PFSK-1 (cell line): ENCODE measurements around the gene SRPRA.

Experiments
- POLR2AphosphoS5 ChIP-seq: IDR thresholded peaks from 2 replicates; pipeline ENCODE4 v1.6.1; 2012; ENCODE audit warnings: low read depth, mild to moderate bottlenecking, control low read depth, low read length, moderate library complexity
- SIN3A ChIP-seq: IDR thresholded peaks from 2 replicates; pipeline ENCODE4 v1.6.1; 2012; ENCODE audit warnings: mild to moderate bottlenecking, low read length, moderate library complexity, borderline replicate concordance; ENCODE audit not compliant: insufficient read depth
- TAF1 ChIP-seq: IDR thresholded peaks from 2 replicates; pipeline ENCODE4 v1.6.1; 2012; ENCODE audit warnings: low read length, control low read depth, borderline replicate concordance; ENCODE audit not compliant: insufficient read depth
- TF ChIP-seq, protein P1 (sequence below), 2 experiments: IDR thresholded peaks; 2 replicates each; pipeline versions ENCODE4 v1.6.1 to v1.8.0; 2011 to 2012; ENCODE audit warnings: low read depth in 2 of 2, low read length in 2 of 2, control low read depth in 1 of 2, inconsistent platforms in 1 of 2, mild to moderate bottlenecking in 1 of 2, moderate library complexity in 1 of 2; ENCODE audit not compliant: insufficient read depth in 1 of 2

DNA sequence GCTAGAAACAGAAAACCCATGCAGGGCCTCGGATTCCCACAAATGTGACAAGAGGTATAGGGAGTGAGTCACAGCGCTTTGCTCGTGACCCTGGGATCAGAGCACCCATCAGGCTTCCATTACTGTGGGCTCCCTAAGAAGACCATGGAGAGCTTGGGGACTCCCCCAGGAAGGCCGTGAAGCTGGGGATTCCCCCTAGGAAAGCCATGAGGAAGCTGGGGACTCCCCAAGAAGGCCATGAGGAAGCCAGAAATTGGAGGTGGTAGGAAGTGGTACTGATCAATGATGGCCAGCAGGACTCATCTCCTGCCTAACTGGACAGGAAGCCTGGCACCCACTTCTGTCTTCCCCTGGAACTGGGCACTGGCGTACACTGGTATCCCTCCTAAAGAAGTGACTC is 25.0 kb upstream of the SRPRA start:
- no peak for TF ChIP-seq POLR2AphosphoS5
- TF ChIP-seq, protein P1, sequence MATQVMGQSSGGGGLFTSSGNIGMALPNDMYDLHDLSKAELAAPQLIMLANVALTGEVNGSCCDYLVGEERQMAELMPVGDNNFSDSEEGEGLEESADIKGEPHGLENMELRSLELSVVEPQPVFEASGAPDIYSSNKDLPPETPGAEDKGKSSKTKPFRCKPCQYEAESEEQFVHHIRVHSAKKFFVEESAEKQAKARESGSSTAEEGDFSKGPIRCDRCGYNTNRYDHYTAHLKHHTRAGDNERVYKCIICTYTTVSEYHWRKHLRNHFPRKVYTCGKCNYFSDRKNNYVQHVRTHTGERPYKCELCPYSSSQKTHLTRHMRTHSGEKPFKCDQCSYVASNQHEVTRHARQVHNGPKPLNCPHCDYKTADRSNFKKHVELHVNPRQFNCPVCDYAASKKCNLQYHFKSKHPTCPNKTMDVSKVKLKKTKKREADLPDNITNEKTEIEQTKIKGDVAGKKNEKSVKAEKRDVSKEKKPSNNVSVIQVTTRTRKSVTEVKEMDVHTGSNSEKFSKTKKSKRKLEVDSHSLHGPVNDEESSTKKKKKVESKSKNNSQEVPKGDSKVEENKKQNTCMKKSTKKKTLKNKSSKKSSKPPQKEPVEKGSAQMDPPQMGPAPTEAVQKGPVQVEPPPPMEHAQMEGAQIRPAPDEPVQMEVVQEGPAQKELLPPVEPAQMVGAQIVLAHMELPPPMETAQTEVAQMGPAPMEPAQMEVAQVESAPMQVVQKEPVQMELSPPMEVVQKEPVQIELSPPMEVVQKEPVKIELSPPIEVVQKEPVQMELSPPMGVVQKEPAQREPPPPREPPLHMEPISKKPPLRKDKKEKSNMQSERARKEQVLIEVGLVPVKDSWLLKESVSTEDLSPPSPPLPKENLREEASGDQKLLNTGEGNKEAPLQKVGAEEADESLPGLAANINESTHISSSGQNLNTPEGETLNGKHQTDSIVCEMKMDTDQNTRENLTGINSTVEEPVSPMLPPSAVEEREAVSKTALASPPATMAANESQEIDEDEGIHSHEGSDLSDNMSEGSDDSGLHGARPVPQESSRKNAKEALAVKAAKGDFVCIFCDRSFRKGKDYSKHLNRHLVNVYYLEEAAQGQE (IDR thresholded peaks at IDR 0.05; ENCODE audit: insufficient read depth in 1 of 2, low read depth in 2 of 2, low read length in 2 of 2): no peak
- no peak for TF ChIP-seq TAF1
- no peak for TF ChIP-seq SIN3A
